Activated CD4-positive, alpha-beta T cell treated with anti-CD3 and anti-CD28 coated beads for 24 hours (primary cell): ENCODE measurements around the gene ITGAD.
A peak's percentile ranks its signal among the peaks of the same experiment; 100 is the strongest.

Experiments used
- DNase-seq, 2 donors: peaks; one replicate each; pipeline ENCODE4 v3.0.0-alpha.2; 2020; ENCODE audit warnings: low read depth in 2 of 2

Gene ITGAD

DNA sequence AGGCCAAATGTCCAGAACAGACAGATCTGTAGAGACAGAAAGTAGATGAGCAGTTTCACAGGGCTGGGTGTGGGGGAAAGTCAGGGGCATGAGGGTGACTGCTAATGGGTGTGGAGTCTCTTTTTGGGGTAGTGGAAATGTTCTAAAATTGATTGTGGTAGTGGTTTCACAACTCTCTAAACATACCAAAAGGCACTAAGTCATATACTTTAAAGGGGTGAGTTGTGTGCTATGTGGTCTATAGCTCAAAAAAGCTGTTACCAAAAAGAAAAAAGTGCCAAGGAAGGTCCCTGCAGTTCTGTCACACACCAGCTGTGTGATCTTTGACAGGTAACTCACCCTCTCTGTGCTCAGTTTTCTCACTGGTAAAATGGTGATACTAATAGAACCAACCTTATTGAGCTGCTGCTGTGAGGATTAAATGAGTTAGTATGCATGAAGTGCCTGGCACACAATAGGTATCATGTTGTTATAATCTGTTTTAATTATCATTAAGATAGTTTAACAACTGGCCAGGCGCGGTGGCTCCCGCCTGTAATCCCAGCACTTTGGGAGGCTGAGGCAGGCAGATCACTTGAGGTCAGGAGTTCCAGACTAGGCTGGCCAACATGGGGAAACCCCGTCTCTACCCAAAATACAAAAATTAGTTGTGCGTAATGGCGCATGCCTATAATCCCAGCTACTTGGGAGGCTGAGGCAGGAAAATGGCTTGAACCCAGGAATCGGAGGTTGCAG lies 27.8 kb upstream of the ITGAD start:
- no peak for DNase-seq

DNA sequence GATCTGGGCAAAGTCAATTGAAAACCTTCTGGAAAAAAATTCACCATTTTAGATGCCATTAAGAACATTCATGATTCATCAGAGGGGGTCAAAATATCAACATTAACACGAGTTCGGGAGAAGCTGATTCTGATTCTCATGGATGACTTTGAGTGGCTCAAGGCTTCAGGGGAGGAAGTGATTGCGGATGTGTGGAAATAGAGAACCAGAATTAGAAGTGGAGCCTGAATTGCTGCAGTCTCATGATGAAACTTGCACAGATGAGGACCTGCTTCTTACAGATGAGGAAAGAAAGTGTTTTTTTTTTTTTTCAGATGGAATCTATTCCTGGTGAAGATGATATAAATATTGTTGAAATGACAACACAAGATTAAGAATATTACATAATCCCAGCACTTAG lies 25.3 kb upstream of the ITGAD start:
- no peak for DNase-seq

DNA sequence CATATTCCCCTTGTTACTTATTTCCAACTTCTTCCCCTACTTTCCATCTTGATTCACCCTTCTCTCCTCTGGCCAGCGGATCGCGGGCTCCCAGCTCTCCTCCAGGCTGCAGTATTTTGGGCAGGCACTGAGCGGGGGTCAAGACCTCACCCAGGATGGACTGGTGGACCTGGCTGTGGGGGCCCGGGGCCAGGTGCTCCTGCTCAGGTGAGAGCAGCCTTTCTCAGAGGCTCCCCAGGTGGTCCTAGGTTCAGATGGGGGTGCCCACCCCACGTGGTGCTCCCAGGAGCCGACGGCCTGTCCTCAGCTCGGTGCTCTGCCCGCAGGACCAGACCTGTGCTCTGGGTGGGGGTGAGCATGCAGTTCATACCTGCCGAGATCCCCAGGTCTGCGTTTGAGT lies 22.1 kb upstream of the ITGAD start:
- no peak for DNase-seq

DNA sequence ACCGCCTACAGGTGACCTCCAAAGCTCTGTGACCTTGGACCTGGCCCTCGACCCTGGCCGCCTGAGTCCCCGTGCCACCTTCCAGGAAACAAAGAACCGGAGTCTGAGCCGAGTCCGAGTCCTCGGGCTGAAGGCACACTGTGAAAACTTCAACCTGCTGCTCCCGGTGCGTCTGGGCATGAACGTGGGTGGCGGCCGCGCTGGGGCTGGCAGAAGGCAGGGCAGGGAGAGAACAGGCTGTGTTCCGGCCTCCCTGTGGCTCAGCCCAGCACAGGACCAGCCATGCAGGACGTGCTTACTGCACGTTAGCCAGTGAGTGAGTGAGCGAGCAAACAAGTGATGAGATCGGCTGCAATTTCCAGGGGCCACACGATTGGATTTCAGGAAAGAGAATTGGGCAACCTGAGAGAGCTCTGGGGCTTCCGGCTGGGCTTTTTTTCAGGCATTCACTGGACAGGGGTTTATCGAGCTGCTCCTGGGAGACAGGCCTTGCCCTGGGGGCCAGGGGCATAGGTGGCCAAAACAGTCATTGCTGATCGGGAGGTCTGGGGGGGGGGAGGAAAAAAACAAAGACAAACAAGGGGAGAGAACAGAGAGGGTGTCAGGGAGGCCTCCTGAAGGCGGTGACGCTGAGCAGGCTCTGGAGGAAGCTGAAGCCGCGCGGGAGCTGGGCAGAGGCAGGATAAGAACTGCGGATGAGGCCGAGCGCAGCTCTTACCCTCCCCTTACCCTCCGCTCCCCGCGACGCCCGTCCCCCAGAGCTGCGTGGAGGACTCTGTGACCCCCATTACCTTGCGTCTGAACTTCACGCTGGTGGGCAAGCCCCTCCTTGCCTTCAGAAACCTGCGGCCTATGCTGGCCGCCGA lies 21.3 kb upstream of the ITGAD start:
- no peak for DNase-seq

DNA sequence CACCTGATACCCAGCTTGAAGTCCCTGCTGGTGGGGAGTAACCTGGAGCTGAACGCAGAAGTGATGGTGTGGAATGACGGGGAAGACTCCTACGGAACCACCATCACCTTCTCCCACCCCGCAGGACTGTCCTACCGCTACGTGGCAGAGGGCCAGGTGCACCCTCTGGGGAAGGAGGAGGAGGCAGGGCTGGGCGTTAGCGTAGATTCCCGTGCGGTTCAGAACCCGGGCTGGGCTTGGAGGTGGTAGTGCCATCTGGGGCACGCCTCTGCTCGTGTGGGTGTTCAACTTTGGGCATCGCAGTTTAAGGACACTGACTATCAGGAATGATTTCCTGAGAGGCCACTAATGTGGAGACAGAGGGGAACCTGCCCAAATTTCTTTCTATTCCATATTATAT lies 19.9 kb upstream of the ITGAD start:
- no peak for DNase-seq

DNA sequence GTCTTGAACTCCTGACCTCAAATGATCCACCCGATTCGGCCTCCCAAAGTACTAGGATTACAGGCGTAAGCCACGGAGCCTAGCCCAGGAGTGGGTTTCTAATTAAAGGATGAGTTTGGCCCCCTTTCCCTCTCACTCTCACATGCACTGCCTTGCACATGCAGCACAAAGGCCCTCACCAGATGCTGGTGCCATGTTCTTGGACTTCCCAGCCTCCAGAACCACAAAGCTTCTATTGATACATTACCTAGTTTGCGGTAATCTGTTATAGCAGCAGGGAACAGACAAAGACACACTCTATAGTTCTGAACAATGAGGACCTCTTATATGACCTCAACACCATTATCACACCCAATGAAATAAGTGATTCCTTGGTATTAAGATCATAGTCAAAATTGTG lies 17.9 kb upstream of the ITGAD start:
- DNase-seq = no peak

DNA sequence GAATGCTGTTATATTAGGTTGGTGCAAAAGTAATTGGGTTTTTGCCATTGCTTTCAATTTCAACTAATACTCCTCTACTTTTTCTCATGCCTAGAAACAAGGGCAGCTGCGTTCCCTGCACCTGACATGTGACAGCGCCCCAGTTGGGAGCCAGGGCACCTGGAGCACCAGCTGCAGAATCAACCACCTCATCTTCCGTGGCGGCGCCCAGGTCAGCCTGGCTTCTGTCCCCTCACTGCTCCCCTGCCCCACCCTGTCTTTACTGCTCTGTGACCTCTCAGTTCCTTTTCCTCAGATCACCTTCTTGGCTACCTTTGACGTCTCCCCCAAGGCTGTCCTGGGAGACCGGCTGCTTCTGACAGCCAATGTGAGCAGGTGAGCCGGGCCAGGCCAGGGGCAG lies 16.4 kb upstream of the ITGAD start:
- DNase-seq = no peak

DNA sequence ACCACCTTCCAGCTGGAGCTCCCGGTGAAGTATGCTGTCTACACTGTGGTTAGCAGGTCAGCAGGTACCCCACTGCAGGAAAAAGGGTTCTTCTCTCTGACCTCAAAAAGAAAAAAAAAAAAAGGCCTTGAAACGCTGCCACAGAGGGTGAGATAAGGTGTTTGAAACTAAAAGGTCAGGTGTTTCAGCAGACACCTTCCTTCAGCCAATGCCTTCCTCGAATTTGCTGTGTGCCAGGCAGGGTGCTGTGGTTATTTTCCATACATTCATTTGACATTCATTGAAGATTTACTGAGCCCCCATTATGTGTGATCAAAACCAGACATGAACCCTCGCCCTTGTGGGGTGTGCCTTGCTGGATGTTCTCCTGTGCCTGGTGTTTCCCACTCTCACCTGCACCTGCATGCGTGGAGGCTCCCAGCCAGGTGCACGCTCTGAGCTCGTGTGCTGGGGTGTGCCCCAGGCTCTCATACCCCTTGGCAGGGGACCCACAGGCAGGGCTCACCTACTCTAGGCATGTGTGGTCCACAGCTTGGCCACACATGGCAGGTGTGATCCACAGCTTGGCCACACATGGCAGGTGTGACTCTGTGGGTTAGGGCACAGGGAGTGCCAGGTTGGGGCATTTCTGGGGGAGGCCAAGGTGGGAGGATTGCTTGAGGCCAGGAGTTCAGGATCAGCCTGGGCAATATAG lies 15.8 kb upstream of the ITGAD start:
- no peak for DNase-seq

DNA sequence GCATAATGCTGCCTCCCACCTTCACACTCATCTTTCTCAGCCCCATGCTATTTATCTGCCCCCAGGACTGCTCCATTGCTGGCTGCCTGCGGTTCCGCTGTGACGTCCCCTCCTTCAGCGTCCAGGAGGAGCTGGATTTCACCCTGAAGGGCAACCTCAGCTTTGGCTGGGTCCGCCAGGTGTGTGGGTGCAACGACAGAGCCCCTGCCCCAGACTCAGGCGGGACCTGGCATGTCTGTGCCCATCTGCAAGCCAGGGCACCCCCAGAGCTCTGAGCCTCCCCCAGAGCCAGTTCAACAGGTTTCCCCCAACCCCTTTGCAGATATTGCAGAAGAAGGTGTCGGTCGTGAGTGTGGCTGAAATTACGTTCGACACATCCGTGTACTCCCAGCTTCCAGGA lies 12.9 kb upstream of the ITGAD start:
- no peak for DNase-seq

DNA sequence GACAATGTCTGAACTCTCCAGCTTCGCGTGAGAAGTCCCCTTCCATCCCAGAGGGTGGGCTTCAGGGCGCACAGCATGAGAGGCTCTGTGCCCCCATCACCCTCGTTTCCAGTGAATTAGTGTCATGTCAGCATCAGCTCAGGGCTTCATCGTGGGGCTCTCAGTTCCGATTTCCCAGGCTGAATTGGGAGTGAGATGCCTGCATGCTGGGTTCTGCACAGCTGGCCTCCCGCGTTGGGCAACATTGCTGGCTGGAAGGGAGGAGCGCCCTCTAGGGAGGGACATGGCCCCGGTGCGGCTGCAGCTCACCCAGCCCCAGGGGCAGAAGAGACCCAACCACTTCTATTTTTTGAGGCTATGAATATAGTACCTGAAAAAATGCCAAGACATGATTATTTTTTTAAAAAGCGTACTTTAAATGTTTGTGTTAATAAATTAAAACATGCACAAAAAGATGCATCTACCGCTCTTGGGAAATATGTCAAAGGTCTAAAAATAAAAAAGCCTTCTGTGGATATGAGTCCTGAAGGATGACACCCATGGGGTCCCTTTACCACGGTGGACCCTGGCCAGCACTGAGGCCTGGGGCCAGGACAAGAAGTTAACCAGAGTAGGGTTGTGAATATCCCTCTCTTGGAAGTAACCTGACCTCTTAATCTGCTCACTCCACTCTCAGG lies 10.5 kb upstream of the ITGAD start:
- peak; percentile 35 to 48 for DNase-seq

DNA sequence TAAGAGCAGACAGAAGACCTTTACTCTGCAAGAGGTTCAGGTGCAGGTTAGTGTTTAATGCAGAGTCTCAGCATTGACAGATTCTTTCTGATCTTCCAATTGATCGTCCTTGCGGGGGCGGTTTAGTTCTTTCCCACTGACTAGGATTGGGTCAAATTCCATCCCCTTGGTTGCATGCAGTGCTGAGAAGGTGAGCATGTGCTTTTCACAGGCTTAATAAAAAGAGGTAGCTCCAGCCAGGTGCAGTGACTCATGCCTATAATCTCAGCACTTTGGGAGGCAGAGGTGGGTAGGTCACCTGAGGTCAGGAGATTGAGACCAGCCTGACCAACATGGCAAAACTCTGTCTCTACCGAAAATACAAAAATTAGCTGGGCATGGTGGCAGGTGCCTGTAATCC lies 7.5 kb upstream of the ITGAD start:
- no peak for DNase-seq

DNA sequence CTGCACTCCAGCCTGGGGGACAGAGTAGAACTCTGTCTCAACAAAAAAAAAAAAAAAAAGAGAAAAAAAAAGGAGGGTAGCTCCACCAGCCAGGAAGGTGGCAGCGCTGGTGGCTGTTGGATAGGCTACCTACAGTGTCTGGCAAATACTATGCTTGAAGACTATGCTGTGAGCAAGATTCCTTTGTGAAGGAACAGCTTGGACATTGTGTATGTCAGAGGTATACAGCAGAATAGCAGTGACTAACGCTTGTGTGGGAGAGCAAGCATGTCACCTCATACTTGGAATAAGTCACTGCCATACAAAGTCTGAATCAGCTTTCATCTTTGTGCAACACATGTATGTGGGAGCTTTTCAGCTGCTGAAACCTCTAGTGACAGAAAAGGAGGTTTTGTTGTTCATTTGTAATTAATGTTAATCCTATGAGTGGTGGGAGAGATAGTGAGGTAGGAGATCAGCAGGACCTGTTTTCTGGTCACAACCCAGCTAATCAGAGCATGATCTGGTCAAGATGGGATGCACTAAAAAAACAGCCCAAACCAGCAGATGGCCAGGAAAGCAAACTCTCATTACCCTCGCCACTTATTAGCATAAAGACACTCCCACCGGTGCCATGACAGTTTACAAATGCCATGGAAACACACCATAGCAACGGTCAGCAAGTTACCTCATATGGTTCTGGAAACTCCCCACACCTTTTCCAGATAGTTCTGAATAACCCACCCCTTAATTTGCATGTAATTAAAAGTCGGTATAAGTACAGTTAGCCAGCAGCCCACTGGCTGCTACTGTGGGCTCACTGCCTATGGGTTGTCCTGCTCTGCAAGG lies 6.8 kb upstream of the ITGAD start:
- DNase-seq = peak in 1 of 2 donors; percentile 18

DNA sequence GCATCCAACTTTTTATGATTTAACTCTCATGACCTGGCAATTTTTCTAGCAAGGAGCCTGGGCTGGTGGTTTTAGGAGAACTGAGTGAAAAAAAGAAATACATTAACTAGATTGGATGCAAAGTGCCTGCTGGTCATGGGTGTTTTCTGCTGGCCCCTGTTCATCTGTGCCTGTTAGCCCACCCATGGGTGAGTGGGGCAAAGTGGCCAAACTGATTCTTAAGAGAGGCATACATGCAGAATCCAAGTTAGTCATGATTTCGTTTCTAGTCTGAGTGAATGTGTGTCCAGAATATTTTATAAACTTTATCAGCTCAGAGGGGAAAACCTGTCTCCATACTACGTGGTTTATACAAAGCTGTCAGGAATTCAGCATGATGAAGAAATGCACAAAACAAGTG lies 4.6 kb upstream of the ITGAD start:
- DNase-seq = no peak

DNA sequence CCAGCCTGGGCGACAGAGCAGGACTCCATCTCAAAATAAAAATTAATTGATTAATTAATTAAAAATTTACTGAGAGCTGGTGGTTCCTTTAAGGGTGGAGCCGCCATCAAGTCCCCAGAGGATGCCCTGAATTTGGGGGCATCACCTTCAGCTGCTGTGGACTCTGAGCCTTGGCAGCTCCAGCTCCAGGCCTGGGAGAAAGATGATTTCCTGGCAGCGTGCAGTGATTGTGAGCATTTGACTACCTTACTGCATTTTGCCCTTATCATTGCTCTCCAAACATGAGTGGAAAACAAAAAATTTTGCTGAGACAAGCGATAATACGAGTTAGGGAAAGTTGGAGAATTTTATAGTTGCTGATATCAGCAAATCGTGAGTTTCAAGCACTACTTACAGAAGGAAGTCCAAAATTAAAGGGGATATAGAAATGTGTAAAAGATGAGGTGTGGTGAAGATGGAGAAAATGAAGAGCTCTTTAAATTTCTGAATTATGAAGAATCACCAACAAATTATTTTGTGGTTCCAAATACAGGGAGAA lies 2.6 kb upstream of the ITGAD start:
- DNase-seq = no peak

DNA sequence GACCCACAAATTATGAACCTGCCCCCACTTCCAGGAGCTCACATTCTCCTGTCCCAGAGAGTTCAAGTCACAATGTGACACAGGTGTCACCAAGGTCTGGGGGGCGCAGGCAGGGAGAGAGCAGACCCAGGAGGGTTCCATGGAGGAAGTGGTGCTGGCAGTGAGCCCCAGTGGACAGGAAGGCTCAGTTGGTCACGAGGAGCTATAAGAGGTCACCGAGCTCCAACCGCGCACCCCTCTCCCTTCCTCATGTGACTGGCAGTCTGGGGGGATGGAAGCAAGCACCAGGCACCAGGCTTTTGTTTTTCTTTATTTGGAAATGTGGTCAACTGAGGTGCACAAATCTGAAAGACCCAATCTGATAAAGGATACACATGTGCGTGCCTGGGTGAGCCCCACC lies 2.5 kb downstream of the ITGAD start:
- DNase-seq = no peak

DNA sequence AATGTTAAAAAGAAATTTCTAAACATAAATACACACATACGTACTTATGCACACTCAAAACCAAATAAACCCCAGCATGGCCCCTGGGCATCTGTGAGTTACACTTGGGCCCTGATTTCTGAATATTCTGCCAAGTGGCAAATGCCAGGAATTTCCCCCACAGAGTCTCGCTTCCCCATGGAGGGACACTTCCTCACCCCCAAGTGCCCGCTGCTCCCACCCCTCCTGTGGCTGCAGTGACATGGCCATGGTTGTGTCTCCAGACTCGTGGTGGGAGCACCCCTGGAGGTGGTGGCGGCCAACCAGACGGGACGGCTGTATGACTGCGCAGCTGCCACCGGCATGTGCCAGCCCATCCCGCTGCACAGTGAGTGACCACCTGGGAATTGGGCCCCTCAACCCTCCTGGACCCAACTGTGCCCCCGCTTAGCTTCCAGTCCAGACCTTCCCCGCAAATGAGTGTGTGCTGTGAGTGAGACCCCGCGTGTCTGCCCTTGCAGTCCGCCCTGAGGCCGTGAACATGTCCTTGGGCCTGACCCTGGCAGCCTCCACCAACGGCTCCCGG lies 4.0 kb downstream of the ITGAD start:
- DNase-seq = no peak

DNA sequence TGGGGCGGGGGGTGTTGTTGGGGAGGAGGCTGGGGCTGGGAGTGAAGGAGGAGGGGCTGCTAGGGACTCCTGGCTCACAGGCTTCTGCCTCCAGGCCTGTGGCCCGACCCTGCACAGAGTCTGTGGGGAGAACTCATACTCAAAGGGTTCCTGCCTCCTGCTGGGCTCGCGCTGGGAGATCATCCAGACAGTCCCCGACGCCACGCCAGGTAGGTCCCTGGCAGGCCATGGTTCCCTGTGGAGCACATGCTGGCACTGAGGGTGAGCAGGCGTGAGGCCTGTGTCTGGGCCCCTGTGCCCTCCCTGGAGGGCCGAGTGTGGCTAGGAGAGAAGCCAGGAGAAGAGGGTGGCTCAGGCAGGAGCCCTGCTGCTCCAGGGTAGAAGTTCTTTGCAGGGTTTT lies 4.6 kb downstream of the ITGAD start:
- no peak for DNase-seq

DNA sequence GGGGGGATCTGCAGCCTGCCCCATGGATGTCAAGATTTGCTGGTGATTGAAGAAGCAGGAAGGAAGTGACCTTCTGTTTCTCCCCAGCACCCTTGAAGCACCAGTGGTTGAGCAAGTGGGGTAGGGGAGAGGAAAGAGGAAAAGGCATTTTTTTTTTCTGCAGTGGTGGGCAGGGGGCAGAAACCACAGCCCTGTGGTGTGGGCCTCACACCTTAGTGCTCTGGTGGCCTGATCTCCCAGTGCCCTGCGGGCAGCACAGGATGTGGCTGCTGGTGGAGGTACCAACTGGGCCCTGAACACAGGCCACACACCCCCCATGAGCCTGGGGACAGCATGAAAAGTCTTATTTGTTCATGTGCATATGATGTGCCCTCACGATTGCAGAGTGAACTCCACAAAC lies 7.1 kb downstream of the ITGAD start:
- DNase-seq = no peak

DNA sequence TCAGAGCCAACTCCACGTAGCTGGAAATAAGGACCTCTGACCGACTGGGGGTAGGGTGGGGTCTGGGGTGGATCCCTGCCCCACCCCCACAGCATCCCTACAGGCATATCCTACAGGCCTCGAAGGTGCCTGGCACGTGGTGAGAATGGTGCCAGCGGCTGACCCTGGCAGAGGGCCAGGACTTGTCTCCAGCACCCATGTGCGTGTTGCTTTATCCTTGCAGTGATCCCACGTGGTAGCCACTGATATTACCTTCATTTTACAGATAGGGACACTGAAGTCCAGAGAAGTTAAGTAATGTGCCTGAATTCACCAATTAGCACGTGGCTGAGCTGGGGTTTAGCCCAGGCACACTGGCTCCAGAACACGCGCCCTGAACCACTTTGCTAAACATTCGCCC lies 8.3 kb downstream of the ITGAD start:
- DNase-seq = no peak

DNA sequence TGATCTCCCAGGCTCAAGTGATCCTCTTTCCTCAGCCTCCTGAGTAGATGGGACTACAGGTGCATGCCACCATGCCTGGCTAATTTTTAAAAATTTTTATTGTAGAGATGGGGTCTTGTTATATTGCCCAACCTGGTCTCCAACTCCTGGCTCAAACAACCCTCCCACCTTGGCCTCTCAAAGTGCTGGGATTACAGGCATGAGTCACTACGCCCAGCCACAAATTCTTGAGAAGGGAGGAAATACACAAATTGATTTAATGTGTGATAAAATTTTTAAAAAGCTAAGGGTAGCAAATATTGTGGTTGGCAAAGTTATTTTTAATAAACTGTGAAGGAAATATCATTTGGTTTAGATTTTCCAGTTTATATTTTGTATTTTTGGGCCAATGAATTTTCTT lies 9.6 kb downstream of the ITGAD start:
- DNase-seq = no peak
